Measurements from ENCODE around the gene PAK6. TPM values are rescaled to one million over a fixed set of nuclear protein-coding genes. Genes with fewer than 3 reads are reported as not detected.

Gene PAK6
- total RNA-seq, 1 donor from 2014 or later = 19.9 TPM

DNA sequence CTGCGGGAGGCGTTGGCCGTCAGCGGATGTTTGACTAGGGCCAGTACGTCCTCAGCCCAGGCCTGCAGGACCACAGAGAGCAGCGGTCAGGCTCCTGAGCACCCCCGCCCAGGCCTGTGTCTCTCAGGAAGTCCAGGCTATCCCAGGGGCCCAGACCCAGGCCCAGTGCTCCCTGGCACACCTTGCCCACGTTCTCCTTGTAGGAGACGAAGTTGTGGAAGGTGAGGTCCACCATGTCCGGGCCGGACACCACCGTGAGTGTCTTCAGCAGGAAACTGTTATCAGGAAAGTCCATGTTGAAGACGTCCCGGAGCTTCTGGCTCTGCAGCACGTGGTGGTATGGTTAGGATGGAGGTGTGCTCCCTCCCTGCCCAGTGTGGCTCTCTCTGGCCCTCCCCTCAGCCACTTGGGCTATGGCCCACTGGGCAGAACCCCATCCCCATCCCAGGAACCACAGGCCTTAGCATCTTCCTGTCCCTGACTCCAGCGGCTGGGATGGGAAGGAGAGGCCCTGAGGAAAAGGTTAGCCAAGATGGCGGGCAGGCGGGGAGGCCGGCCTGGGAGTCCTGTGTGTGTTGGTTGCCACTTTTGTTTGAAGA lies 63.5 kb downstream of the PAK6 start:
- no peaks in the 10 kb centered on the region for H3K9me3 ChIP-seq

DNA sequence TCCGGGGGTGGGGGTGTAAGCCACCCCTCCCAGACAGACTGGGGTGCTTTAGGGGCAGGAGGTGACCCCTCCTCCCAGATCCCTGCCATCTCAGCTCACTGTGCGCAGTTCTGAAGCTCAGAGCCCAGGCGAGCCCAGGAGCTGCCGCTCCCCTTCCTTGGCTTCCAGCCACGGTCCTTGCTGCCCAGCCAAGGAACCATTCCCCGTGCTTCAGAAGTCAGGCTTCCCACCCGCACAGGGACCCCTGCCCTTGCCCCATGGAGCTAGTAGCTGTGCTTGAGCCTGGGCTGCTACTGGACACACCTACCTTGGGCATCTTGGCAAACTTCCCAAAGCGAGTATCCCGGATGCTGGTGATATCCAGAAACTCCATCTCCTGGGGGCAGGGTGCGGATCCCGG lies 64.1 kb downstream of the PAK6 start:
- no peaks in the 10 kb centered on the region for H3K36me3 ChIP-seq
- no peak for DNase-seq (ENCODE audit: extremely low spot score in 2 of 2)
- H3K4me1 ChIP-seq = no peaks in the 10 kb centered on the region
- H3K27ac ChIP-seq = no peak overlapping the region
- TF ChIP-seq, protein P1, sequence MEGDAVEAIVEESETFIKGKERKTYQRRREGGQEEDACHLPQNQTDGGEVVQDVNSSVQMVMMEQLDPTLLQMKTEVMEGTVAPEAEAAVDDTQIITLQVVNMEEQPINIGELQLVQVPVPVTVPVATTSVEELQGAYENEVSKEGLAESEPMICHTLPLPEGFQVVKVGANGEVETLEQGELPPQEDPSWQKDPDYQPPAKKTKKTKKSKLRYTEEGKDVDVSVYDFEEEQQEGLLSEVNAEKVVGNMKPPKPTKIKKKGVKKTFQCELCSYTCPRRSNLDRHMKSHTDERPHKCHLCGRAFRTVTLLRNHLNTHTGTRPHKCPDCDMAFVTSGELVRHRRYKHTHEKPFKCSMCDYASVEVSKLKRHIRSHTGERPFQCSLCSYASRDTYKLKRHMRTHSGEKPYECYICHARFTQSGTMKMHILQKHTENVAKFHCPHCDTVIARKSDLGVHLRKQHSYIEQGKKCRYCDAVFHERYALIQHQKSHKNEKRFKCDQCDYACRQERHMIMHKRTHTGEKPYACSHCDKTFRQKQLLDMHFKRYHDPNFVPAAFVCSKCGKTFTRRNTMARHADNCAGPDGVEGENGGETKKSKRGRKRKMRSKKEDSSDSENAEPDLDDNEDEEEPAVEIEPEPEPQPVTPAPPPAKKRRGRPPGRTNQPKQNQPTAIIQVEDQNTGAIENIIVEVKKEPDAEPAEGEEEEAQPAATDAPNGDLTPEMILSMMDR (IDR thresholded peaks at IDR 0.05) = no peak
- no peak for TF ChIP-seq POLR2A (IDR thresholded peaks at IDR 0.05)
- TF ChIP-seq POLR2AphosphoS5 (IDR thresholded peaks at IDR 0.05; ENCODE audit: insufficient read depth in 1 of 2, low read depth in 1 of 2) = no peak
- H3K27me3 ChIP-seq = no peaks in the 10 kb centered on the region
- H3K9me3 ChIP-seq = no peaks in the 10 kb centered on the region
- no peak overlapping the region for H3K4me3 ChIP-seq
- intact Hi-C loops (cut with DNase I) = no loop called here

More for the DNA sequence above, 63.5 kb downstream of the PAK6 start:
- intact Hi-C loops (cut with DNase I) = no loop called here
- no peak for DNase-seq (ENCODE audit: extremely low spot score in 2 of 2)
- Histone ChIP-seq H3K4me1 (no peaks in the 10 kb centered on the region), H3K27ac (no peak overlapping the region), H3K36me3 (no peaks in the 10 kb centered on the region), H3K4me3 (no peak overlapping the region), H3K27me3 (no peaks in the 10 kb centered on the region)
- TF ChIP-seq, protein P1 (IDR thresholded peaks at IDR 0.05) = no peak
- TF ChIP-seq POLR2AphosphoS5 (IDR thresholded peaks at IDR 0.05; ENCODE audit: insufficient read depth in 1 of 2, low read depth in 1 of 2) (no peak), POLR2A (IDR thresholded peaks at IDR 0.05) (no peak)

DNA sequence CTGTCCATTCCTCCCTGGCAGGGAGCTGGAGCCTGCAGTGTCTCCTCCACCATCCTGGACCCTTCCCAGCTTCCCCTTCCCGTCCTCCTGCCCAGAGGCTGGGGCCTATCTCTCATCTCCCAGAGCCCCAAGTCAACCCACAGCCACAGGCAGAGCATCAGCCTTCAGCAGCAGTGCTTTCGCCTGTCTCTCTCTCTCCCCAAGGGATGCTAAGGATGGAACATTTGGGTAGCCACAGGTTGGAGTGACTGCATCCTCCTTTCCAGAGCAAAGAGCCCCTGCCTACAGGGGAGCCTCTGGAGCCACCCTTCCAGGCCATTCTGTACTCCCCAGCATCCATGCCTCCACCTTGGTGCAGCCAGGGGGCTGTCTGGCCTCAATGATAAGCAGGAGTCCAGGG lies 64.7 kb downstream of the PAK6 start:
- H3K9me3 ChIP-seq = no peaks in the 10 kb centered on the region
- intact Hi-C loops (cut with DNase I) = no loop called here
- no peak overlapping the region for H3K27ac ChIP-seq
- no peaks in the 10 kb centered on the region for H3K36me3 ChIP-seq
- no peaks in the 10 kb centered on the region for H3K4me1 ChIP-seq
- no peak overlapping the region for H3K4me3 ChIP-seq
- TF ChIP-seq POLR2A (IDR thresholded peaks at IDR 0.05) = no peak
- no peak for TF ChIP-seq POLR2AphosphoS5 (IDR thresholded peaks at IDR 0.05; ENCODE audit: insufficient read depth in 1 of 2, low read depth in 1 of 2)
- TF ChIP-seq, protein P1 (IDR thresholded peaks at IDR 0.05) = no peak
- DNase-seq (ENCODE audit: extremely low spot score in 2 of 2) = no peak
- no peaks in the 10 kb centered on the region for H3K27me3 ChIP-seq

DNA sequence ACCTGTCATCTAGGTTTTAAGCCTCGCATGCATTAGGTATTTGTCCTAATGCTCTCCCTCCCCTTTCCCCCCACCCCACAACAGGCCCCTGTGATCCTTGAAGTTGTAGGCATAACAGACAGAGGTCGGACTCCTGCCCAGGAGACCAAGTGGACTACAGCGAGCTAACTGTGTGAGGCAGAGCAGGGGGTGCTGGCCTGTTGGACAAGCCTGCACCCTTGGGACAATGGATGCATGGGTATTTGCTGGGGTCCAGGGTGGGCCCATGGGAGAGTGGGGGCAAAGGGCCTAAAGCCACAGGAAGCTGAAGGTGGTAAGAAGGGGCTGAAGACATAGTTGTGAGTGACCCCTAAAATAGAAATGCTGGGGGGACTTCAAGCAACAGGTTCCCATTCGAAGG lies 66.4 kb downstream of the PAK6 start:
- H3K27me3 ChIP-seq = no peaks in the 10 kb centered on the region
- intact Hi-C loops (cut with DNase I) = no loop called here
- no peak overlapping the region for H3K4me3 ChIP-seq
- H3K9me3 ChIP-seq = no peaks in the 10 kb centered on the region
- no peaks in the 10 kb centered on the region for H3K4me1 ChIP-seq
- TF ChIP-seq, protein P1 (IDR thresholded peaks at IDR 0.05) = no peak
- TF ChIP-seq POLR2A (IDR thresholded peaks at IDR 0.05) = no peak
- no peak overlapping the region for H3K27ac ChIP-seq
- no peaks in the 10 kb centered on the region for H3K36me3 ChIP-seq
- no peak for DNase-seq (ENCODE audit: extremely low spot score in 2 of 2)

DNA sequence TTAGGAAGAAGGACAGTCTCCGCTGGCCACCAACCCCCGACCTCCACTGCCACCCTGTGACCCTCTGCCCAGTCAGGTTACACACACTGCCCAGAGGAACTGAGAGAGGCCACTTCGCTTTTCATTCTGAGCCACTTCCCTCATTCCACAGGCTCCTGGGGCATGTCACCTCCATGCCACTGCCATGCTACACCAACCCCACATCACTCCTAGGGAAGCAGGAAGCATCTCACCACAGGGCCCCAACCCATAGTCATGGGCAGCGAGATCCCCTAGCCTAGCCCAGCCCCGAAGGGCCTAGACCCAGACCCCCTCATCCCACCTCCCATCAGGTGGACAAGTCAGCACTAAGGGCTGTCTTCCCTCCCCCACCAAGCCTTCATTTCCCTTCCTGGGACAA lies 67.5 kb downstream of the PAK6 start:
- no peaks in the 10 kb centered on the region for H3K4me1 ChIP-seq
- no peaks in the 10 kb centered on the region for H3K36me3 ChIP-seq
- H3K27me3 ChIP-seq = no peaks in the 10 kb centered on the region
- DNase-seq (ENCODE audit: extremely low spot score in 2 of 2) = no peak
- TF ChIP-seq POLR2A (IDR thresholded peaks at IDR 0.05) (no peak), POLR2AphosphoS5 (IDR thresholded peaks at IDR 0.05; ENCODE audit: insufficient read depth in 1 of 2, low read depth in 1 of 2) (no peak)
- TF ChIP-seq, protein P1 (IDR thresholded peaks at IDR 0.05) = no peak
- H3K9me3 ChIP-seq = no peaks in the 10 kb centered on the region
- intact Hi-C loops (cut with DNase I) = no loop called here
- no peak overlapping the region for H3K27ac ChIP-seq
- H3K4me3 ChIP-seq = peak overlapping the region; percentile 26 to 31

All from vagina (tissue), 2 donors.